ENCODE data around the gene CEBPA. TPM values are rescaled to one million over a fixed set of nuclear protein-coding genes. Genes with fewer than 3 reads are reported as not detected.

The CEBPA gene
- total and polyA plus RNA-seq, 2 experiments from 2014 or later = 0.50 to 2.6 TPM

DNA sequence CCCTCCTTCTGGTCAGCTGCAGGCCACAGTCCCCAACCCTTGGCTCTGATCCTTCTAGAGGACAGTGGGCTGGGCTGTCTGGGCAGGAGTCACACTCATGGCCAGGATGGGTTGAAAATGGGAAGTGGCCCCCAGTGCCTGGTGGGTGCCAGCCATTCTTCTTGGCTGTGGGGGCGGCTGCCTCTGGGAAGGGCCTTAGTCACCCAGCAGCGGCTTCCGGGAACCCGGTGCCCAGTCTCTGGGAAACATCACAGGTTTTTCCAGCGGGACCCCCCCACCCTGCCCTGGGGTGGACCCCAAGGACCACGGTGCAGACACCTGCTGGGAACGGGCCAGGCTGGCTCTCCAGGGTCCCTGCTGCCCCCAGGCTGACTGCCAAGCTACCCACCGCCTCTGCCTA, 49.4 kb downstream of the CEBPA start:
- peaks cover 7% of the 10 kb centered on the region for H3K27me3 Mint-ChIP-seq (ENCODE audit: insufficient read depth, low read depth, poor library complexity)
- H3K4me1 Mint-ChIP-seq = peaks cover 2% of the 10 kb centered on the region; the same call in 1 of the 3 replicates
- H2AFZ ChIP-seq = no peak overlapping the region
- H3K27ac ChIP-seq (ENCODE audit: low read depth) = no peak overlapping the region
- H3K79me2 ChIP-seq (replicated peaks; ENCODE audit: insufficient read depth) = no peaks in the 10 kb centered on the region
- H3F3A ChIP-seq (replicated peaks; ENCODE audit: low read depth) = no peaks in the 10 kb centered on the region
- H3K4me1 ChIP-seq (ENCODE audit: insufficient read depth) = no peaks in the 10 kb centered on the region
- no peak for ATAC-seq
- no peaks in the 10 kb centered on the region for H3K9me2 ChIP-seq (ENCODE audit: insufficient read depth)
- TF ChIP-seq CREB1 (CRISPR knock-in tag; IDR thresholded peaks at IDR 0.05; ENCODE audit: low read depth) (no peak), STAT1 (IDR thresholded peaks at IDR 0.05; ENCODE audit: unreplicated experiment) (no peak), NANOG (IDR thresholded peaks at IDR 0.05; ENCODE audit: borderline replicate concordance) (no peak), POLR2AphosphoS5 (IDR thresholded peaks at IDR 0.05; ENCODE audit: low read depth) (no peak), ZNF462 (CRISPR knock-in tag; IDR thresholded peaks at IDR 0.05) (no peak), ZNF114 (CRISPR knock-in tag; IDR thresholded peaks at IDR 0.05) (no peak), EZH2phosphoT487 (IDR thresholded peaks at IDR 0.05; ENCODE audit: unreplicated experiment) (no peak), JUNB (IDR thresholded peaks at IDR 0.05; ENCODE audit: unreplicated experiment) (no peak), ZNF331 (CRISPR knock-in tag; IDR thresholded peaks at IDR 0.05; ENCODE audit: low read depth) (no peak), EZH2 (IDR thresholded peaks at IDR 0.05; ENCODE audit: low read depth, unreplicated experiment) (no peak)
- TF ChIP-seq, protein P1, sequence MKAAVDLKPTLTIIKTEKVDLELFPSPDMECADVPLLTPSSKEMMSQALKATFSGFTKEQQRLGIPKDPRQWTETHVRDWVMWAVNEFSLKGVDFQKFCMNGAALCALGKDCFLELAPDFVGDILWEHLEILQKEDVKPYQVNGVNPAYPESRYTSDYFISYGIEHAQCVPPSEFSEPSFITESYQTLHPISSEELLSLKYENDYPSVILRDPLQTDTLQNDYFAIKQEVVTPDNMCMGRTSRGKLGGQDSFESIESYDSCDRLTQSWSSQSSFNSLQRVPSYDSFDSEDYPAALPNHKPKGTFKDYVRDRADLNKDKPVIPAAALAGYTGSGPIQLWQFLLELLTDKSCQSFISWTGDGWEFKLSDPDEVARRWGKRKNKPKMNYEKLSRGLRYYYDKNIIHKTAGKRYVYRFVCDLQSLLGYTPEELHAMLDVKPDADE (IDR thresholded peaks at IDR 0.05) = no peak
- TF ChIP-seq, protein P2, sequence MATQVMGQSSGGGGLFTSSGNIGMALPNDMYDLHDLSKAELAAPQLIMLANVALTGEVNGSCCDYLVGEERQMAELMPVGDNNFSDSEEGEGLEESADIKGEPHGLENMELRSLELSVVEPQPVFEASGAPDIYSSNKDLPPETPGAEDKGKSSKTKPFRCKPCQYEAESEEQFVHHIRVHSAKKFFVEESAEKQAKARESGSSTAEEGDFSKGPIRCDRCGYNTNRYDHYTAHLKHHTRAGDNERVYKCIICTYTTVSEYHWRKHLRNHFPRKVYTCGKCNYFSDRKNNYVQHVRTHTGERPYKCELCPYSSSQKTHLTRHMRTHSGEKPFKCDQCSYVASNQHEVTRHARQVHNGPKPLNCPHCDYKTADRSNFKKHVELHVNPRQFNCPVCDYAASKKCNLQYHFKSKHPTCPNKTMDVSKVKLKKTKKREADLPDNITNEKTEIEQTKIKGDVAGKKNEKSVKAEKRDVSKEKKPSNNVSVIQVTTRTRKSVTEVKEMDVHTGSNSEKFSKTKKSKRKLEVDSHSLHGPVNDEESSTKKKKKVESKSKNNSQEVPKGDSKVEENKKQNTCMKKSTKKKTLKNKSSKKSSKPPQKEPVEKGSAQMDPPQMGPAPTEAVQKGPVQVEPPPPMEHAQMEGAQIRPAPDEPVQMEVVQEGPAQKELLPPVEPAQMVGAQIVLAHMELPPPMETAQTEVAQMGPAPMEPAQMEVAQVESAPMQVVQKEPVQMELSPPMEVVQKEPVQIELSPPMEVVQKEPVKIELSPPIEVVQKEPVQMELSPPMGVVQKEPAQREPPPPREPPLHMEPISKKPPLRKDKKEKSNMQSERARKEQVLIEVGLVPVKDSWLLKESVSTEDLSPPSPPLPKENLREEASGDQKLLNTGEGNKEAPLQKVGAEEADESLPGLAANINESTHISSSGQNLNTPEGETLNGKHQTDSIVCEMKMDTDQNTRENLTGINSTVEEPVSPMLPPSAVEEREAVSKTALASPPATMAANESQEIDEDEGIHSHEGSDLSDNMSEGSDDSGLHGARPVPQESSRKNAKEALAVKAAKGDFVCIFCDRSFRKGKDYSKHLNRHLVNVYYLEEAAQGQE (IDR thresholded peaks at IDR 0.05; ENCODE audit: unreplicated experiment) = no peak
- TF ChIP-seq, protein P3, sequence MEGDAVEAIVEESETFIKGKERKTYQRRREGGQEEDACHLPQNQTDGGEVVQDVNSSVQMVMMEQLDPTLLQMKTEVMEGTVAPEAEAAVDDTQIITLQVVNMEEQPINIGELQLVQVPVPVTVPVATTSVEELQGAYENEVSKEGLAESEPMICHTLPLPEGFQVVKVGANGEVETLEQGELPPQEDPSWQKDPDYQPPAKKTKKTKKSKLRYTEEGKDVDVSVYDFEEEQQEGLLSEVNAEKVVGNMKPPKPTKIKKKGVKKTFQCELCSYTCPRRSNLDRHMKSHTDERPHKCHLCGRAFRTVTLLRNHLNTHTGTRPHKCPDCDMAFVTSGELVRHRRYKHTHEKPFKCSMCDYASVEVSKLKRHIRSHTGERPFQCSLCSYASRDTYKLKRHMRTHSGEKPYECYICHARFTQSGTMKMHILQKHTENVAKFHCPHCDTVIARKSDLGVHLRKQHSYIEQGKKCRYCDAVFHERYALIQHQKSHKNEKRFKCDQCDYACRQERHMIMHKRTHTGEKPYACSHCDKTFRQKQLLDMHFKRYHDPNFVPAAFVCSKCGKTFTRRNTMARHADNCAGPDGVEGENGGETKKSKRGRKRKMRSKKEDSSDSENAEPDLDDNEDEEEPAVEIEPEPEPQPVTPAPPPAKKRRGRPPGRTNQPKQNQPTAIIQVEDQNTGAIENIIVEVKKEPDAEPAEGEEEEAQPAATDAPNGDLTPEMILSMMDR (conservative IDR thresholded peaks at IDR 0.05; ENCODE audit: low read depth in 2 of 2) = no peak
- no peak overlapping the region for H3K4me2 ChIP-seq
- no peaks in the 10 kb centered on the region for H4K20me1 ChIP-seq (replicated peaks; ENCODE audit: insufficient read depth)
- no peak overlapping the region for H3K27ac Mint-ChIP-seq
- no peaks in the 10 kb centered on the region; the same call in 1 of the 2 replicates for H3K36me3 ChIP-seq (ENCODE audit: insufficient read depth)
- peaks cover 2% of the 10 kb centered on the region; the same call in 2 of the 3 replicates for H3K9me3 Mint-ChIP-seq
- no peak overlapping the region for H3K4me3 Mint-ChIP-seq
- no peaks in the 10 kb centered on the region for H3K27me3 ChIP-seq (ENCODE audit: insufficient read depth)
- no peaks in the 10 kb centered on the region for H3K36me3 Mint-ChIP-seq (ENCODE audit: low read depth)
- DNase-seq (ENCODE audit: low spot score) = no peak
- H3K4me3 ChIP-seq = no peak overlapping the region

All from GM23338 (cell line).